ENCODE measurements around the gene PFKFB4. TPM values are rescaled to one million over a fixed set of nuclear protein-coding genes. Genes with fewer than 3 reads are reported as not detected.

The PFKFB4 gene
- total RNA-seq, 1 experiment from 2014 or later, result 20.3 TPM

GRCh38 chr3:48555231-48555948, 1.2 kb downstream of the PFKFB4 start (continued):
- TF ChIP-seq REST (IDR thresholded peaks at IDR 0.05; ENCODE audit: low read depth), result no peak

- no peaks in the 10 kb centered on the region for H4K20me1 ChIP-seq (ENCODE audit: insufficient read depth)
- ChIA-PET RAD21 (ENCODE audit: low non-redundant PET in 1 of 2, low total read pairs in 2 of 2, uncharacterized antibody in 2 of 2, unreplicated experiment in 2 of 2) (no interaction called here), POLR2A (no interaction called here), CTCF (interaction anchor here (0.9 to 3.4 kb wide), 2 partner anchors 118 to 153 kb away, joined by 5 to 16 read pairs; no protein-coding TSS in a partner anchor)
- H3K4me2 ChIP-seq (ENCODE audit: low read length), result peak overlapping the region; percentile 98; the same call in 1 of the 2 replicates
- no peak overlapping the region for H3K4me3 ChIP-seq (replicated peaks in 1 of 2; ENCODE audit: low read depth in 1 of 2, low read length in 2 of 2)
- H3K79me2 ChIP-seq (ENCODE audit: insufficient read depth, low read length), result peaks cover 22% of the 10 kb centered on the region; the same call in 1 of the 2 replicates
- no peak for ATAC-seq
- H3K9ac ChIP-seq (ENCODE audit: low read length), result no peak overlapping the region
- peaks cover 8 to 41% of the 10 kb centered on the region in 2 experiments for H3K4me1 ChIP-seq (ENCODE audit: control insufficient read depth in 1 of 2, insufficient read depth in 2 of 2, low read length in 2 of 2)
- H3K36me3 ChIP-seq (ENCODE audit: control insufficient read depth in 1 of 2, insufficient read depth in 2 of 2, low read length in 2 of 2), result peaks cover 2 to 4% of the 10 kb centered on the region in 2 experiments; a peak in 1 of 4 replicates
- intact Hi-C loops (cut with micrococcal nuclease), result loop anchor here (10.0 kb wide), 1 partner anchor 111 kb away; the partner anchor contains the start of gene CELSR3
- no peak overlapping the region for H3K27ac ChIP-seq (ENCODE audit: low read depth, low read length)
- no TSS peak for BruUV-seq (replicated peaks)
- DNase-seq (ENCODE audit: low read depth, low spot score), result no peak
- H2AFZ ChIP-seq (ENCODE audit: low read depth, low read length, poor library complexity, severe bottlenecking), result no peak overlapping the region
- no peaks in the 10 kb centered on the region for H3K27me3 ChIP-seq (ENCODE audit: insufficient read depth, low read length)
- TF ChIP-seq RAD21 (IDR thresholded peaks at IDR 0.05; ENCODE audit: low read depth) (no peak), REST (IDR thresholded peaks at IDR 0.05; ENCODE audit: low read depth) (no peak), EZH2phosphoT487 (IDR thresholded peaks at IDR 0.05; ENCODE audit: borderline replicate concordance) (no peak), EZH2 (IDR thresholded peaks at IDR 0.05) (no peak), TCF7L2 (IDR thresholded peaks at IDR 0.05; ENCODE audit: borderline replicate concordance, extremely low read depth, insufficient read depth, insufficient read length) (no peak), ZFX (IDR thresholded peaks at IDR 0.05) (no peak), SRF (IDR thresholded peaks at IDR 0.05; ENCODE audit: low read depth) (no peak), MAX (IDR thresholded peaks at IDR 0.05) (no peak)
- no peaks in the 10 kb centered on the region for H3K9me2 ChIP-seq (ENCODE audit: insufficient read depth)
- H3K9me3 ChIP-seq (ENCODE audit: control insufficient read depth in 1 of 2, insufficient read depth in 1 of 2, low read depth in 1 of 2, low read length in 2 of 2), result no peaks in the 10 kb centered on the region
Observed at GRCh38 chr3:48553886-48554845, 2.4 kb downstream of the PFKFB4 start.
